CD4-positive, alpha-beta T cell treated with Interleukin-15 for 1 hour (primary cell): ENCODE data around the gene ABHD17B.

Experiments used
- DNase-seq: peaks from one replicate; pipeline ENCODE4 v3.0.0-alpha.2; 2020

Gene ABHD17B

DNA sequence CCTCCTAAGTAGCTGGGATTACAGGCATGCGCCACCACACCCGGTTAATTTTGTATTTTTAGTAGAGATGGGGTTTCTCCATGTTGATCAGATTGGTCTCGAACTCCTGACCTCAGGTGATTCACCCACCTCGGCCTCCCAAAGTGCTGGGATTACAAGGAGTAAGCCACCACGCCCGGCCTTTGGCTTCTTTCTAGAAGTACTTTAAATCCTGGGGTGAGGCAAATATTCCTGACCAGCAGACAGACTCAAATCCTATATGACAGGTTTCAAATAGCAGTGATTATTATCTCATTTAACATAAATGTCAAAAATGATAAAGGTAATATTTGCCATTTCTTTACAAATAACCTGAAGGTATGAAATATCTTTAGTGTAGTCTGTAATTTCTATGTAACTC, 35.6 kb downstream of the ABHD17B start:
- no peak for DNase-seq

GRCh38 chr9:71863631-71864030, 47.4 kb downstream of the ABHD17B start:
- DNase-seq: no peak

DNA sequence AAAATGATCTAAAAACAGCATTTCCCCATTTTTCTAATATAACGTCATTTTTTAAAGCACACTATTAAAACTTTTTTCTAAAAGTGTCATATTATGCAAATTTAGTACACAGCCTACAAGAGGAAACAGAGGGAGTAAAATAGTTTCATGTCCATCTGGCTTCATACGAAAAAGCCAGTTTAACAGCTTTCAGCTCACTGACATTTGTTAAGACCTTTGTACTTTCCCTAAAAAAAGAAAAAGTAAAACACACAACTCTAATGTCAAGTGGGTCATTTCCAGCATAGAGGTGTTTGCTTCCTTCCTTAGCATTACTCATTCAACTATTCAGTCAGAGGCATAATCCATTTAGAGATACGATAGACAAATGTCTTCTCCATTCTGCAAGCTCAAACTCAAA, 49.4 kb downstream of the ABHD17B start:
- DNase-seq: no peak

DNA sequence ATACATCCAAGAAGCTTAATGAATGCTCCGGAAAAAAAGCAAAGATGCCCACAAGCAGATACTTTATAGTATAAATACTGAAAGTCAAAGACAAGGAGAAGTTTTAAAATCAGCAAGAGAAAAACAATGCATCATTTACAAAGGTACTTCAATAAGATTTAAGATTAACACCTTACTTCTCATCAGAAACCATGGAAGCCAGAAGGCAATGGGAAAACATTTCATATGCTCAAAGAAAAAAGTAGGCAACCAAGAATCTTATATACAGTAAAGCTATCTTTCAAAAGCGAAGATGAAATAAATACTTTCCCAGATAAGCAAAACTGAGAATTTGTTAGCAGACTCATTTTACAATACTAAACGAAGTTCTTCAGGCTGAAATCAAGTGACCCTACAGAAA, 51.1 kb downstream of the ABHD17B start:
- no peak for DNase-seq

DNA sequence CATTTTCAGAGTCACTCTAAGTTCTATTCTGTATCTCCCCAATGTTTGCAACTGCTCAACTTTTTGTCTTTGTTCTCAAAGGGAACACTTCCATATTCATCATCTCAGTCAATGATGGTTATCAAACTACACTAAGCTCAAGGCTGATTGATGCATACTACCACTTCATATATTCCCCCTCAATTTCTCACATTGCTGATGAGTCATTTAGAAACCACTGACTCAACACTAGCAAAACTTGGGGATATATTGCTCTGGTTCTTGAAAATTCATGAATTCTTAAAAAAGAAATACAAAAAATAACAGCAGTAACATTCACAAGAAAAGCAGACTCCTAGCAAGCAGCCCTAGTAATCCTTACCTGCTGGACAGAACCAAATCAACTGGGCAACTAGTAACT, 52.2 kb downstream of the ABHD17B start:
- no peak for DNase-seq

DNA sequence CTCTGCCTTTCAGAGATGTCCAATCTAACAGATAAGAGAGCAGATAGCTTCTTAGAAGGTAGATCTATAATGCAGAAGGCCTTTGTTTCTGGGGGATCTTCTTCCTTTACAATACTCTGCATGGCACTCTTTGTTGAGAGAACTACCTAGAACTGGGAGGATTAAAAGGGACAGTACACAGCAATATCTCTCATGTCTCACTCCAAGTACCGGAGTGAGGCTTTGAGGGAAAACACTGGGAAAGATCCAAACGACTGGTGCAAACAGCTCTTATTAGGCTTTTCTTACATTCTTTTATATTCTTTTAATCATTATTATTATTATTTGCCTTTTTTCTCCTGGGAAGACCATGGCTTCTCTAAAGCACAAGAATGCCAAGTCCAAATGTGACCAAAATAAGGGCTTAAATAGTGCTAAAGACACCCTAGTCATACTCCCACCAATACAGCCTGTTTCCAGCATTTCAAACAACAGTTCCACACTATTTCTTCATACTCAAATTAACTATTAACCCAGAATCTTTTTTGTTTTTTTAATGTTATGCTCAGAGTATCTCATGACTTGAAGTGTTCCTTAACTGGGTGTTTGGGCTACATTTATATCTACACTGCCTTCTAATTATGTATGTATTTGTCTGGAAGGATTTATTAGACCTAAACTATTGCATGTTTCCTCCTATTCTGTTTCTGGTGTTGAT, 52.7 kb downstream of the ABHD17B start:
- no peak for DNase-seq

GRCh38 chr9:71857159-71857558, 53.8 kb downstream of the ABHD17B start:
- DNase-seq: no peak

DNA sequence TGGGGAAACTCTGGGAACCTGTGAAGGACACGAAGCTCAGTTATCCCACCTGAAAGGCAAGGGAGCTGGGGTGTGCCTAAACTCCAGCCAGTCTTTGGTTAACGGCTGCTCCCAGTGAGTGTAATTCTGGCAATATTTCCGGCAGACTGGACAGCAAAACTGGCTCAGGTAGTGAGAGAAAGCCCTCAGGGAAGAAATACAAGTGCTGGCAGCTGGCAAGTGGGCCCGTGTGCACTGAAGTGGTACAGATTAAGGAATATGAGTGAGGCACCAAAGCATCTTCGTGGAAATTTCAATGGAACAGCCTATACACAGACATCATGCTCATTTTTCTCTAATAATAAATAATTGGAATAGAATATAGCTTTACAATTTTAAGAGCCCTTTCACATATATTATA, 56.2 kb downstream of the ABHD17B start:
- no peak for DNase-seq

- no peak for DNase-seq
Observed at GRCh38 chr9:71853084-71853483, 57.9 kb downstream of the ABHD17B start.

DNA sequence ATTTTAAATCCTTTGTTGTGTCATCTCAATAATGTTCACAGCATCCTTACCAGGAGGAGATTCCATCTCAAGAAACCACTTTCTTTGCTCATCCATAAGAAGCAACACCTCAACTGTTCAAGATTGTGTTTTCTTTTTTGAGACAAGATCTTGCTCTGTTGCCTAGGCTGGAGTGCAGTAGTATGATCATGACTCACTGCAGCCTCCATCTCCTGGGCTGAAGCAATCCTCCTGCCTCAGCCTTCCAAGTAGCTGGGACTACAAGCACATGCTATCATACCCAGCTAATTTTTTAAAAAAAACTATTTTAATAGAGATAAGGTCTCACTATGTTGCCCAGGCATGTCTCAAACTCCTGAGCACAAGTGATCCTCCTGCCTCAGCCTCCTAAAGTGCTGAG, 60.0 kb downstream of the ABHD17B start:
- no peak for DNase-seq

DNA sequence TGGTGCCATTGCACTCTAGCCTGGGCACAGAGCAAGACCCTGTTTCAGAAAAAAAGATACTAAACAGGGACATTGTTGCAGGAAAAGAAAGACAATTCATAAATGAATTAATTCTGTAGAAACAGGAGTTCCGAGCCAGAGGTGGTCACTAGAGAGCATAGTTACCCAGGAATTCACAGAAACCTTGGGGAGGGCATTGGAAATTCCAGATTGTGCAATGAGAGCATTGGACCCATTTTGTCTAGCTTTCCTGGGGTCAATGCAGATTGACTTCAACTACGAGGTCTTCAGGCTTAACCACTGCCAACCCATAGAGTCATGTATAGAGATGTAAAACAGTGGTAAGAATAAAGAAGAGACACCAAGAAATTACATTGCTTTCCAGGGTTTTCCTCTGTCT, 63.1 kb downstream of the ABHD17B start:
- DNase-seq: no peak

DNA sequence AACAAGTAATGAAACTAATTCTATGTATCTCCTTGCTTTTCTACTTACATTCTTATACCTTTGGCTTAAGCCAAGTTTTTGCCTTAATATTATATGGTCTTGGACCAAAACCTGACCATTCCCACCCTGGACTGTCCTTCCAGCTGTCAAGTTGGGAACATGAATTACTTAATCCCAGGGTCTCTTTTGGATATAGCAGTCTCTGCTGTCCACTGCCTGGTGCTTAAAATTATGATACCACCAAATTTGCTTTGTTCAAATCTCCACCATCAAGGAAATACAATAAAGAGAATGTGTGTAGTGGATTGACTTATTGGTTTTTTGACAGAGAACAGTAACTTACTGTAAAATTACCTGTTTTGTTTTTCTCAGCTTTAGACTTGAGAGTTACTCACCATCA, 66.2 kb downstream of the ABHD17B start:
- no peak for DNase-seq

DNA sequence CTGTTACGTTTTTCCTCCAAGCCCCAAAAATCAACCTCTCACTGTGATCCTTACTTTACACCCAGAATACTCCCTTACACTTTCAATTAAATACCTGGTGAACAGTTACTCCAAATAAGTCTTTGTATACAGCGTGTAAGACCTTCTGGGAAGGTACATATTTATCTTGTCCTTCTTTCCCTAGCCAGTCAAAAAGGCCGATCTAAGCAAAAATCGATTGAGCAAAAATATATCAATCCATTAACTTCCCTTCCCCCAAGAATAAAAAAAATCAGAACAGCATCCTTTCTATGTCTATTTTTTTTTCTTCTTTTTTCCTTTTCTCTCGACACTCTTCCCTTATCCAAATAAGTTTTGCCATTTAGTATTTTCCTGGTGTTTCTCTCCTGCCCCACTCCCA, 71.3 kb downstream of the ABHD17B start:
- no peak for DNase-seq

DNA sequence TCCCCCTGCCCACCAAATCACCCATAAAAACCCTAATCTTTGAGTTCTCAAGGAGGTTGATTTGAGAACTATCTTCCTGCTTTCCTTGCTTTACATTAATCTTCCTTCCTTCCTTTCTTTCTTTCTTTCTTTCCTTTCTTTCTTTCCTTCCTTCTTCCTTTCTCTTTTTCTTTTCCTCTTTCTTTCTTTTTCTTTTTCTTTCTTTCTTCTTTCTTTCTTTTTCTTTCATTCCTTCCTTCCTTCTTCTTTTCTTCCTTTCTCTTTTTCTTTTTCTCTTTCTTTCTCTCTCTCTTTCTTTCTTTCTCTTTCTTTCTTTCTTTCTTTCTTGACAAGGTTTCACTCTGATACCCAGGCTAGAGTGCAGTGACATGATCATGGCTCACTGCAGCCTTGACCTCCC, 75.4 kb downstream of the ABHD17B start:
- no peak for DNase-seq

- DNase-seq: no peak
Observed at GRCh38 chr9:71830929-71831328, 80.1 kb downstream of the ABHD17B start.

DNA sequence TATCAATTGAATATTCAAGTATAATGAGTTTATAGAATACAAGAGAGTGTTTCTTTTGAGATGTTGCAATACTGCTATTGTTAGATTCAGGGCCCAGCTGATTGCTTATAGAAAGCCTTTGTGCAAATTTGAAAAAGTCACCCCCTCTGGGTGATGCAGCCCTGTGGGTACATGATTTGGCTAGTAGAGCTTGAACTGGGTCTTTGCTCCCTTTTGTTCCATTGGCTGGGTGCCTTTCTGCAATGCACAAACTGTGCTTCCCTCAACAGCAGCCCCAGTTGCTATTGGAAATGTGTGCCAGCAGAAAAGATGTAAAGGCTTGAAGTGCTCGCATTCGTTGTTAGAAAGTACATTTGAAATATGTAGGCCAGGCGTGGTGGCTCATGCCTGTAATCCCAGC, 80.8 kb downstream of the ABHD17B start:
- no peak for DNase-seq

GRCh38 chr9:71826279-71826678, 84.7 kb downstream of the ABHD17B start:
- no peak for DNase-seq

DNA sequence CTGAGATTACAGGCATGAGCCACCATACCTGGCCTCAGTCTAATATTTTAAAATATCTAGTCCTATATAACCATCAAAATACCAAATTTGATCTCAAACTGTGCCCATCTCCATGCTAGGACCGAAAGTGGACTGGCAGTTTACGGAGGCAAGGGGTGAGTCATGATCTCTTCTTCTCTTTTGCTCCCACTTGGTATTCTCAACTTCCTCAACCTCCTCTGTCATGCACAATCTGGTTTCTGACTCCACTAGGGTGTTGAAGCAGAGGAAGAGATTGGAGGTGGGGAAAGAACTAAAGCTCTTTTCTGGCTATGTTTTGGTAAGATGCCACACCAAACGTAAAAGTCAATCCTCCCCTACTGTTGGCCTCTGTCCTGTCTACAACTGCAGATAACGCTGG, 86.7 kb downstream of the ABHD17B start:
- DNase-seq: no peak

- no peak for DNase-seq
Observed at GRCh38 chr9:71822935-71823334, 88.1 kb downstream of the ABHD17B start.

DNA sequence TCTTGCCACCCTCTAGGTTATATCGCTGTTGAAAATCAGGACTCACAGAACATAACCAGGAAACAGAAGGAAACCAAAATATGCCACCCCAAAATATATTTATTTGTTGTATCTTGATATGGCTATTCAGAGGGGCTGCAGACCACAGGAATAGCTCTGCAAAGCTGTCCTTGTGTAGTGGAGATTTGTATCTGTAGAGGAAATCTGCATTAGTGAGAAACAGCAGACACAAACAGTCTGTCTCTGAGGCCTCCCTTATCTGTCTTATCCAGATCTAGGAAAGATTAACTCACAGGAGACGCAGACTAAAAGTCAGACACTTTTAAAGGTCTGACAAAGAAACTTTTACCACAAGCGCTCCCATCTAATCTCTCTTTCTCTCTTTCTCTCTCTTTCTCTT, 88.5 kb downstream of the ABHD17B start:
- DNase-seq: no peak

GRCh38 chr9:71821405-71821804, 89.6 kb downstream of the ABHD17B start:
- no peak for DNase-seq

DNA sequence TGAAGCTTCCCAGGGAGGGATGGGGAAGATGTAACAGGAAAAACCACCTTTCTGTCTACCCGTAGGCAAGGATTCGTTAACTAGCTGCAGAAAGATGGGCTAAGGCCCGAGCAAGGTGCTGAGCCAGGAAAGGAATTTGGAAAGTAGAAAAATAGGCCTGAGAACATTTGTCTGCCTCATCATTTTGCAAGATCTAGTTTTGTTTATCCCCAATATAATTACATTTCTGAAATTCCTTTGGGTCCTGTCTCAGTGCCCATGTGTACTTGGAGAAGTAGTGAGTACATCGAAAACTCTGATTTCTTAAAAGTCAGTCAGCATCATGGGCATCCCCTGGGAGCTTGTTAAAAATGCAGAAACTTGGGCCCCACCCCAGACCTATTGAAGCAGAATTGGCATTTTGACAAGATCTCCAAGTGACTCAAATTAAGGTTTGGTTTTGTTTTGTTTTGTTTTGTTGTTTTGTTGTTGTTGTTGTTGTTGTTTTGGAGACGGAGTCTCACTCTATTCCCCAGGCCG, 90.5 kb downstream of the ABHD17B start:
- DNase-seq: no peak

DNA sequence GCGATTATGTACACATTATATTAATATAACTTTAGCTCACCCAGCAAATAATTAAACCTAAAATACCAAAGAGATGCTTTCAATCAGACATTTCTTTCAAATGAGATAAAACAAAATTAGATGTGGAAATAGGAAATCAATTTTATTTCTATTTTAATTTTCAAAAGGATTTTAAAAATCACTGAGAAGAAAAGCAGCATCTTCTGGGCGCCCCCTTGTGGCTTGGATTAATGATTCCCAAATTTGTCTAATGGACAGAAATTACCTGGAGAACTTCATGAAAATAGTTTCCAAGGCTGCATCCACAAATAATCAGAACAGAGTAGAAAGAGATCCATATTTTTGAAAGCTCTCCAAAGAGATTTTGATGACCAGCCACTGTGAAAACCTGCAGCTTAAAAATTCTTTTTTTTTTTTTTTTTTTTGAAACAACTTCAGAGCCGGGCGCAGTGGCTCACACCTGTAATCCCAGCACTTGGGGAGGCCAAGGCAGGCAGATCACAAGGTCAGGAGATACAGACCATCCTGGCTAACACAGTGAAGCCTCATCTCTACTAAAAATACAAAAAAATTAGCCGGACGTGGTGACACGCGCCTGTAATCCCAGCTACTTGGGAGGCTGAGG, 91.8 kb downstream of the ABHD17B start:
- no peak for DNase-seq

- DNase-seq: no peak
Observed at GRCh38 chr9:71816916-71817451, 94.0 kb downstream of the ABHD17B start.
